Measurements from ENCODE around the gene AMOTL1. TPM values are rescaled to one million over a fixed set of nuclear protein-coding genes. Genes with fewer than 3 reads are reported as not detected.
A peak's percentile ranks its signal among the peaks of the same experiment; 100 is the strongest.
"Not testable (repeated sequence)": the region's sequence is repeated elsewhere in the genome, so short reads cannot be mapped to it uniquely, and the experiment has no call there.

Gene AMOTL1
- total RNA-seq, 2 donors from 2014 or later, result 60.6 to 106 TPM

DNA sequence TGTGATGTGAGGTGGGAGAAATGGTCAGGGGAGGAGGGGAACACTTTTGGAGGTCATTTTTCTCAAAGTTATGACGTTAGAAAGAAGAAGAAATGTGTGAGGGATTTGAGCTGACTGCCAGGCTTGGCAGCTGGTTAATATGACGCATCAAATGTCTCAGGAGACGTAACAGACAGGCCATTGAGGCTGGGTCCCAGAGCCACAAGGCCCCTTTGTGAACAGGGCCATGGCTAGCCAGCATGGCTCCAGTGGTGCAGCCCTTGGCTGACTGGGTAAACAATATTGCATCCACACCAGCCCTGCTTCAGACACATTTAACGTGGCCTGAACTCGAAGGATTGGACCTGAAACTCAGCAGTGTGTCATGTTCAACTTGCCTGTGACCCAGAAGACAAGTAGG, 34.3 kb downstream of the AMOTL1 start:
- intact Hi-C loops (cut with DNase I), result loop anchor here in 1 of 2 donors (5.0 kb wide), 2 partner anchors 35 to 55 kb away; no protein-coding TSS in a partner anchor
- ATAC-seq (peak; percentile 13 to 48), DNase-seq (peak; percentile 66)

DNA sequence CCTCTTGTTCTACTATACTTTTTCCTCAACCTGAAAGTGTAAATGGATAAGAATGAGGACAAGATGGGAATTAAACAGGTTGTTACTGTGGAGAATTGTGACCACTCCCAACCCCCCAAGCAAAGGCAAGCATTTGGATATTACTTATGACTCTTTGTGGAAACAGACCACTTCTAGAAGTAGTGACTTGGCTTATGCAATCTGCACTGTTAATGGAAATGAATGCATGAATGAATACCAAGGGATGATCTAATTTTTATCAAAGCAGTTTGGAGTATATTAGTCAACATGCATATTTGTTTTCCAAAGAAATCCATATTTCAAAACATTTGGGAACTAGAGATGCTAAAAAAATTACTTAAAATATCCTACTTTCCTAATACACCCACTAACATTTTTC, 35.3 kb downstream of the AMOTL1 start:
- intact Hi-C loops (cut with DNase I), result loop anchor here in 1 of 2 donors (5.0 kb wide), 2 partner anchors 34 to 54 kb away; no protein-coding TSS in a partner anchor
- ATAC-seq, result no peak

GRCh38 chr11:94804874-94805273, 36.7 kb downstream of the AMOTL1 start:
- ATAC-seq (no peak), DNase-seq (no peak)
- intact Hi-C loops (cut with DNase I), result loop anchor here in 1 of 2 donors (5.0 kb wide), 2 partner anchors 32 to 52 kb away; no protein-coding TSS in a partner anchor

More for the DNA sequence above, 35.3 kb downstream of the AMOTL1 start:
- DNase-seq, result no peak

DNA sequence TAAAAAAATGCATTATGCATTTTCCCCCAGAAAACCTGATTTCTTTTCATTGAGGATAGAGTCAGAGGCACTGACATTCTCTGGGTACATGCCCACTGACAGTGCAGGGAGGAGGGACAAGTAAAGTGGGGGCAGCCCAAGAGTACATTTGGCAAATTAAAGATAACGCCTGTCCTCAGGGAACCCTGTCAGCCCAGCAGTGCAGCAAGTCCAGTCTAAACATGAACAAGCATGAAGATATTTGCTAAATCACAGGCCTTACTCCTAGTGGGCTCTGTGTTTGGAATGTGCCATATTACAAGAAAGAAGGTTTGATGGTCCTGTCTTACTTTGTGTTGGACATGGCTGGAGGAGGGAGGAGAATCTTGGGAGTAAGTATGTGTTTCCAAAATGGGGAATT, 37.9 kb downstream of the AMOTL1 start:
- intact Hi-C loops (cut with DNase I), result no loop called here
- ATAC-seq, result peak; percentile 59 to 77
- DNase-seq, result peak; percentile 47

DNA sequence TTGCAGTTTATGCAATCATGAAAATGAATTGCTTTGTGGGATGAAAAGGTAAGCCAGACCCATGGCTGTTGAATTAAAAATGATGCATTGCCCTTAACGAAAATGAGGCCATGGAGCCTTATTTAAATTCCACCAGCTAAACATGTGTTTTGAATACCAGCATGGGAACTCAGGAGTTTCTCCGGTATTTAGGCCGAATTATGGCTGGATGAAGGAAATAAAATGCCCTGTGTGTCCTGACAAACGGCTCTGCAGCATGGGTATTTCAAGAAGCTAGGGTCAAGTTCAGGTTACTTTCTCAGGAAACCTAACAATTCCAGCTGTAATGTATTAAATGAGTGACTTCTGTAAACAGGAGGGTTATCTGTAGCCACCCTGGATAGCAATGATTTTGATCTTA, 38.3 kb downstream of the AMOTL1 start:
- intact Hi-C loops (cut with DNase I), result no loop called here
- DNase-seq (no peak), ATAC-seq (no peak)

- intact Hi-C loops (cut with DNase I), result no loop called here
- ATAC-seq, result peak; percentile 64 to 73
- DNase-seq, result no peak
Measured at GRCh38 chr11:94809251-94809650, 41.1 kb downstream of the AMOTL1 start.

DNA sequence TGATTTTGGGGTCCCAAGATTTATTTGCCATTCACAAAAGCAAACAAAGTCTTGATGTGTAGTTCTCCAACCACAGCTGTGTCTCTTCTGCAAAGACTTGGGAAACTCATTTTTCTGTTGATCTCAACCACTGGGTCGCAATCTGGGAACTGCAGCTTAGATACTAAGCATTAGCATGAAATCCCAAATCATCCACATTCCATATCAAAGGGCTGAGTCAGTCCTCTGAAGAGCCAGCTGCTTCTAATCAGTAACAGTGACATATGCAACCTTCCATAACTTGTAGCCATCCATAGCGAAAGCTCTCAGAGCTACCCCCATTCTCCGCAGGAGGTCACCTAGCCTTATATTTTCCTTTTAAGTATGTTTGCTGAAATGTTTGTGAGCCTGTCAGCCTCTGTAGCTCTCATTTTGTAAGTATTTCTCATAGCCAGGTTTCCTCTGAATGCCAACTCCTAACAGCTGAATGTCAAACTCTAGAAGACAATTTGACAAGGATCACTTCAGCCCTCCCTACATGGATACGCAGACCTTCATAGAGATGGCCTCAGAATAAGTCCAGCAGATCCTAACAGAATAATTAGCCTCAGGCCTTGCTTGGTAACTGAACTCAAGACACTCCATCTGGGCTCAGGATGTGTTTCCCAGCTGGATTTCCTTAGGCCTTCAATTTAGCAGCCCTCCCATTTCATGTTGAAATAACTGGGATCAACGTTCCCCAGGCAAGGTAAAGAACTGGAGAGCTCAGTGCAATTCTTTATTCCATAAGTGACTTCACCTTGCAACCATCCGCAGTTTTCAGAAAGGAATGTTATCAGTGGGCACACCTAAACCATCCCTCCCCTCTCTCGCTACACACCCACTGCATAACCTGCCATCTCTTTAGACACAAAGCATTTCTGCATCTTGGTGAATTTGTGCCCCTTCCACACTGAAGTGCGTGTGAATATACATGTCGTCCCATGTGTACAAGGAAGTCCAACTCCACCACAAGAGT, 44.9 kb downstream of the AMOTL1 start:
- DNase-seq; intact Hi-C loops (cut with DNase I): not testable (repeated sequence)
- peak in 1 of 2 donors; percentile 27 for ATAC-seq

DNA sequence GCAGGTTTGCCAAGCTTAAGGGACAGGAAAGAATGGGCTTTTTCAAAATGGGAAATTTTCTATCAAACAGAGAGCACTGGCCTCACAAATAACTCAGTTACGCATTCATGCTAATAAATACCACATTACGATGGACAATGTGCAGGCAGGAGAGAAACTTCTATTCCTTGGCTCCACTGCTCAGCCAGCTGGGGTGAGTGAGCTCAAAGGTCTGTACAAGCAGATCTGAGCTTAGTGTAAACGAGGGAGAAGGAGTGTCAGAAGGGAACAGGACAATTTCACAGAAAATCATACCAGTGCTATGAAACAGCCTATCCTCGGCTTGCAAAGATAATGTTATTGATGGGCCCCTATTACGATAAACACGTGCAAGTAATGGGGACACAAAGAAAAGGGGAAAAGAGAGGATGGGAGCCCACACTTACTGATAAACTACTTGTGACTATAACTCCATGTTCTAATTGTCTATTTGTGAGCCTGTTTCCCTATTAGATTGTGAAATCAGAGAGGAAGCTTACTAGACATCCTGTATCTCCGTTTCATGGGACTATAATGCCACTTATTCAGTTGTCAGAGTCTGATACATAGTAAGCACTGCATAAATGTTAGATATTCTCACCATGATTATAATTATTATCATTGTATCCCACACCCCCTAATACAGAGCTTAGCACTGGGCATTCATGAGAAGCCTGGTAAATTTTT, 46.3 kb downstream of the AMOTL1 start:
- intact Hi-C loops (cut with DNase I), result no loop called here
- DNase-seq (no peak), ATAC-seq (peak in 1 of 2 donors; percentile 63)

GRCh38 chr11:94815705-94816344, 47.7 kb downstream of the AMOTL1 start:
- intact Hi-C loops (cut with DNase I), result no loop called here
- no peak for ATAC-seq
- no peak for DNase-seq

DNA sequence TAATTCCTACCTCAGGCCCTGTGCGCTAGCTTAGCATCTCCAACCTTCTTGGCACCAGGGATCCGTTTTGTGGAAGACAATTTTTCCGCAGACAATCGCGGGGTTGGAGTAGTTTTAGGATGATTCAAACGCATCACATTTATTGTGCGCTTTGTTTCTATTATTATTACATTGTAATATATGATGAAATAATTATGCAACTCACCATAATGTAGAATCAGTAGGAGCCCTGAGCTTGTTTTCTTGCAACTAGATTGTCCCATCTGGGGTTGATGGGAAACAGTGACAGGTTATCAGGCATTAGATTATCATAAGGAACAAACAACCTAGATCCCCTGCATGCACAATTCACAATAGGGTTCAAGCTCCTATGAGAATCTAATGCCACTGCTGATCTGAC, 52.3 kb downstream of the AMOTL1 start:
- no peak for ATAC-seq
- intact Hi-C loops (cut with DNase I), result no loop called here

GRCh38 chr11:94821439-94821838, 53.3 kb downstream of the AMOTL1 start:
- intact Hi-C loops (cut with DNase I), result no loop called here
- no peak for ATAC-seq
- DNase-seq, result no peak

More for the DNA sequence above, 52.3 kb downstream of the AMOTL1 start:
- DNase-seq, result no peak

DNA sequence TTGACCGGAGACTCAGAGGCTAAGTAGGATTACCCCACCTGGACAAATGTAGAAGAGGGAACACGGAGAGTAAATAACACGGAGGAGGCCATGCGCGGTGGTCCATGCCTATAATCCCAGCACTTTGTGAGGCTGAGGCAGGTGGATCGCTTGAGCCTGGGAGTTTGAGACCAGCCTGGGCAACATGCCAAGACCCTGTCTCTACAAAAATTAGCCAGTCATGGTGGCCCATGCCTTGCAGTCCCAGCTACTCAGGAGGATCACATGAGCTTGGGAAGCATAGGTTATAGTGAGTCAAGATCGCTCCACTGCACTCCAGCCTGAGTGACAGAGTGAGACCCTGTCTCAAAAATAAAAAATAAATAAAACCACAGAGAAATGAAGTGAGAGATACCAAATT, 53.9 kb downstream of the AMOTL1 start:
- intact Hi-C loops (cut with DNase I), result no loop called here
- ATAC-seq (no peak), DNase-seq (no peak)

DNA sequence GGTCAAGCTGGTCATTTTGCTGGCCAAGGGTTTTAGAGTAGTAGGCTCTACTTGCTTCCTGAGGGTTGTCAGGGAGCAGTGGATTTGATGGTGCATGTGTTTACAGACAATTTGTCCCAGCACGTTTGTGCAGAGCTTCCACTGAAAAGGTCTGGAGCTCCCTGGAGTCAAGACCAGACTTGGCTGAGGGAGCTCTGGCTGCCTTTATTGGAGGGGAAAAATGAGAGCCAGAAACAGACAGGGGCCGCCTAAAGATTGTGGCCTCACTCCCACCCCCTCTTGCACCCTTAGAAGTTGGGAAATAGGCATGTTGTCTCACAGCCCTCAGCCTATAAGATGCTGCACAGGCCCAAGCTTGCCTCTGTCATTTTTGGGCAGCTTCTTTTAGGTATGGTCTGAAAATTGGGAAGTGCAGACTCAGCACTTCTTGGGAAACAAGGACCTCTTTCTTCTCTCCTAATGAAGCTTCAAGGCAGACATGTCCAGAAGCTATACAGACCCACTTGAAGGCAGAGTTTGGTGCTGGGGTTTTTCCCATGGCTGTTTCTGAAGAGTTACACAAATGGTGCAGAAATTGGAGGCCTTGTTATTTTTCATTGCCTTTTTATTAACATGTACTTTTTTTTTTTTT, 55.1 kb downstream of the AMOTL1 start:
- DNase-seq (no peak), ATAC-seq (peak in 1 of 2 donors; percentile 31)
- intact Hi-C loops (cut with DNase I), result no loop called here

- ATAC-seq (no peak), DNase-seq (no peak)
- intact Hi-C loops (cut with DNase I), result no loop called here
Measured at GRCh38 chr11:94825031-94825430, 56.9 kb downstream of the AMOTL1 start.

- intact Hi-C loops (cut with DNase I), result no loop called here
- ATAC-seq, result no peak
Measured at GRCh38 chr11:94825481-94825880, 57.3 kb downstream of the AMOTL1 start.

DNA sequence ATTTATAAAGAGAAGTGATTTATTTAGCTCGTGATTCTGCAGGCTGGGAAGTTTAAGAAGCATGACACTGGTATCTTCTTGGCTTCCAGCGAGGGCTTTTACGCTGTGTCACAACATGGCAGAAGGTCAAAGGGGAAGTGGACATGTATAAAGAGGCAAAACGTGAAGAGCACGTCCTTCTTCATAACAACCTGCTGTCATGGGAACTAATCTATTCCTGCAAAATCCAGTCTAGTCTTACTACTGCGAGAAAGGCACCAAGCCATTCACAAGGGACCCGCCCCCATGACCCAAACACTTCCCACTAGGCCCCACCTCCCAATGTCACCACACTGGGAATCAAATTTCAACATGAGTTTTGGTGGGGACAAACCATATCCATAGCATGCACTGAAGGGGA, 58.3 kb downstream of the AMOTL1 start:
- DNase-seq (no peak), ATAC-seq (no peak)
- intact Hi-C loops (cut with DNase I), result no loop called here

More at GRCh38 chr11:94825481-94825880, 57.3 kb downstream of the AMOTL1 start:
- DNase-seq, result no peak

DNA sequence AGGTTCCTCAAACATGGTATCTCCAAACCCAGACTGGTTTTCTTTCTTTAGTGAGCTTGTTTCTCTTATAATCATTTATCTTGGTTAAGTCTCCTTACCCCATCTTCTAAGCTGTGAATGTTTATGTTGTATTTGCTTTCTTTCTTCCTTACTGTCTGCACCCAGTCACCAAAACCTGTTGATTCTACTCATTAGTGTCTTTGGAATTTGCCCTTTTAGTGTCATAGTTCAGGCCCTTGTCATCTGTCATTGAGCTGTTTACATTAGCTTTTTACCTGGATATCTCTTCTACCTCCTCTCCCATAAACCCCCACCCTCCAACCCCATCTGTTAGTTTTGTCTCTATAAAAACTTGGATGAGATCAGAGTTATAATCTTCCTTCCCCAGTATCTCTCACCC, 59.9 kb downstream of the AMOTL1 start:
- intact Hi-C loops (cut with DNase I), result no loop called here
- ATAC-seq (no peak), DNase-seq (no peak)

- DNase-seq (no peak), ATAC-seq (no peak)
- intact Hi-C loops (cut with DNase I), result no loop called here
Measured at GRCh38 chr11:94830722-94831510, 62.8 kb downstream of the AMOTL1 start.

Measured in left cardiac atrium (tissue), 4 donors.